ENCODE data around the gene TWF2.

TWF2 gene

DNA sequence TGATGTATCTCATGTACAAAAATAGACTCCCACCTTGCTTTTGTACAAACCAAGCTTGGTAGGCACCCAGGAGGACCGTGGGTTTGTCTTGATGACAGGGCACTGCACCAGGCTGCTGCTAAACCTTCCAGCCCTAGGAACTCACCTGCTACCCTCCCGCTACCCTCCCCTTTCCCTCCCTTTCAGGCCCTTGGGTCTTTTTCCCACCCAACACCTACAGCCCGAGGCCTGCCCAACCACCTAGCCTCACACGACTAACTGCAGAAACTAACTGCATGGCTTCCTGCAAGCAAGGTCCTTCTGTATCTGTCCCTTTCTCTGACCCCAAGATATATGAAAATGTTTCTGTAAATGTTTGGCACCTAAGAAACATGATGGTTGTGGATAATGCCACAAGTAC, 17.7 kb upstream of the TWF2 start:
- no peak for DNase-seq

DNA sequence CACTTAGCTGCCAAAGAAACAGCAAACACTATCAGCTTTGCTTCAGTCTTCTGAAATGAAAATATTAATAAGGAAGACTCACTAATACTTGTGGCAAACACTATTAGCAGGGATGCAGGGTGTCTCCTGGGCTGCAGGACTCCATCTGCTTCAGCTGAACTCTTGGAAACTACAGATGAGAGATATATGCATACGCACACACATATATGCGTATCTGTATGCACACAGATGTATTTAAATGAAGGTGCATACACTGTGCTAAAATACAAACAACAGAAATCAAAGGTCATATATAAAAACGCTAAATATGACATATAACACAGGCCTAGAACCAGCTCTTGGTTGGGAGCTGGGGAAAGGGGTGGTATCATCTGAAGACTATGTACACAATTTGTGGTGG, 17.2 kb upstream of the TWF2 start:
- DNase-seq: no peak

DNA sequence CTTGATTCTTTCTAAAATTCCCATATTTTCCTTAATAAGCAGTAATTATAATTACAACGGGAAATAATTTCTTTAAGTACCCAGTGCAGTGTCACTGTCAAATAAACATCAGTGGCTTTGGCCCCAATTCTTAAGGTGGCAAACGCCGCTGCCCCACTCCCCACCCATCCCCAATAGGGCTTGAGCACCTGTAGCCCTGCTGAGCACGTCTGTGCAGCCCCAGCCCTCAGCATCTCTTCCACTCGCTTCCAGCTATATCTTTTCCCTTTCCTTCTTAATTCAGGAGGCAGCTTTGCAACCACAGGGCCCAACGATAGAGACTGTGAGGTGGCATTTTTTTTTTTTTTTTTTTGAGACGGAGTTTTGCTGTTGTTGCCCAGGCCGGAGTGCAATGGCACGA, 15.7 kb upstream of the TWF2 start:
- DNase-seq: no peak

DNA sequence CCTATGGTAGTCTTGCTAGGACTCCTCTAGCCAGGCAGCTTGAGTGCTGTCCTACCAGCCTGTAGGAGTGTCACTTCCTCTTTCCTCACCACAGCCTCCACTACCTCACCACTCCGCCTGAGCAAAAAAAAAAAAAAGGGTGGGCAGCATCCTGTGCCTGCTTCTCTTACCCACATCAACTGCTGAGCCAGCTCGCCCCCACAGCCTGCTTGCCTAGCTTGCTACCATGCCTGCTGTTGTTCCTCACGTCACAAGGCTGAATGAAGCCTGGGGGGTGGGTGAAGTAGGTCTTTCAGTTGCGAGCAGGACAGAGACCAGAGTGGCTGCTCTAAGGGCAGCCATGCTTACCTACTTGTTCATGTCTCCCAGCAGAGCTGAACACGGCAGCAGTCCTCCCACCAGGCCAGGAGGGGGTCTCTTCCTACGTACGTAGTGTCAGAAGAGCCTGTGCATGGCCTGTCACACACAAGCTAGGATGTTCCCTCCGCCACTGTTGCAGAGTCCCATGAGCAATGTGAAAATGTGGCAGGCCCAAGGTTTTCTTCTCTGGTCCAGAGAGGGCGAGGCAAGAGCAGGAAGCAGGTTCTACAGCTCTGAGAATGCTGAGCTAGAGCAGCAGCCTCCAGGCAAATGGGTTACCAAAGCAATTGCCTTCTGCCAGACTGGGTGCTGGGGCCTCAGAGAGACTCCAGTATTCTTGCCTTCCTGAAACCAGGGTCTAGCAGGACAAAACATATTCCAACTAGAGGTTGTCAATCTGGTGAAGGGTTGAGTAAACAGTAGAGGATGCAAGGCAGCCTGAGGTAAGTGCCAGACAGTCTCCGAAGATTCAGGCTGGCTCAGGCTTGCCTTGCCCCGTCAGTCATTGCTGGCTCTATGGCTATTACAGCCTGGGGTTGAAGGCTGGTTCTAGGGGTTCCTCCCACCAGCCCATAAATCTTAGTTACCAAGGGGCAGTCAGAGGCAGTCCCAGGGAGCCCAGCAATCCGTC, 14.7 kb upstream of the TWF2 start:
- DNase-seq: peak; percentile 80 to 82

DNA sequence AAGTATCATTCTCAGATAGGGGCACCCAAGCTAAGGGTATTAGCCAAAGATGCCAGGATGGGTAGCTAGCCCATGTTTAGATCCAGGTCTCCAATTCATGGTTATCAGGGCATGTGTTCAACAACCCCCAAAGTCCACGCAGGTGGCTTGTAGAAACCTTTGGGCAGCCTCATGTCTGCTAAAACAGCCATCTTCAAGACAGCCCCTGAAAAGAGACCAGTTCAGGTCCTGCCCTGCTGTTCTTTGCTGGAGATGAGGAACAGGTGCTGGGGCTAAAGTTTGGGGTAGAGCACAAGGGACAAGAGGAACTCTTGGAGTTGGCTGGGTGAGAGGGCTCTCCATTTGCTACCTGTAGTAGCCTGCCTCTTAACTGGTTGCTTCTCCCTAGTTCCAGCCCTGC, 11.2 kb upstream of the TWF2 start:
- DNase-seq: no peak

DNA sequence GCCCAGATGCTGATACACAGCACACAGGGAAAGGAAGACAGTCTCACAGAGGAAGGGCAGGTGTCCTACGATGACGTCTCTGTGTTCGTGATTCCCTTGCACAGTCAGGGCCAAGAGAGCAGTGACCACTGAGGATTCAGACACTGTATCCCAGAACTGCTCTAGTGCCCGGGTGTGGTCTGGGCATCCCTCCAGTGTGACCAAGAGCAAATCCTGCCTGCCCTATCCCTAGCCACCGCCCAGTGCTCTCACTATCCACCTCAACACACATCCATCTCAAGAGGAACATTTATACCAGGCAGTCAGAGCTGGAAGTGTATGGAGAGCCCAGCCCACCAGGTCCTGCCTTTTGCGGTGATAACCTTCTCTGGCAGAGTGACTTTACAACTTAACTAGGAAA, 10.7 kb upstream of the TWF2 start:
- no peak for DNase-seq

DNA sequence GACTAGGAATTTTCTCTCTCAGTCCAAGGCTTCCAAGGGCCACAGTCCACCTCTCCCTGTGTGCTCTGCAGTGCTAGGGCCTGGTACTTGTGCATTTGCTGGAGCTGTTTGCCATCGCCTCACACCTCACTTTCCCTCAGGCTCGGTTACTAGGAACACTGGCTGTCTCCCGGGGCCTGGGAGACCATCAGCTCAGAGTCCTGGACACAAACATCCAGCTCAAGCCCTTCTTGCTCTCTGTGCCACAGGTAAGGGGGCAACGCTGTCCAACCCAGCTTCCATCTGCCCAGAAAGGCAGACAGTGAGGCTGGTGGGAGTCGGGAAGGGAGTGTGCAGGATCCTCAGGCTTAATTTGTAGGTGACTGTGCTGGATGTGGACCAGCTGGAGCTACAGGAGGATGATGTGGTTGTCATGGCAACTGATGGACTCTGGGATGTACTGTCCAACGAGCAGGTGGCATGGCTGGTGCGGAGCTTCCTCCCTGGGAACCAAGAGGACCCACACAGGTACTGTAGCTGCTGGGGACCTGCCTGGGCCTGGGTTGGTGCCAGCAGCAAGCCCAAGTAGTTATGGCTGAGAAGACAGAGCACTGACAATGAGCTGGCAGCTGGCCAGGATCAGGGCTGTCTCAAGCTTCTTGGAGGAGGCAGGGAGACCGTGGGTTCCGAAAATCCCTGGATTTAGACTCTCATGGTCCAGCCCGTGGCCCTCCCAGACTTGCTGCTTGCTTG, 10.0 kb upstream of the TWF2 start:
- DNase-seq: no peak

DNA sequence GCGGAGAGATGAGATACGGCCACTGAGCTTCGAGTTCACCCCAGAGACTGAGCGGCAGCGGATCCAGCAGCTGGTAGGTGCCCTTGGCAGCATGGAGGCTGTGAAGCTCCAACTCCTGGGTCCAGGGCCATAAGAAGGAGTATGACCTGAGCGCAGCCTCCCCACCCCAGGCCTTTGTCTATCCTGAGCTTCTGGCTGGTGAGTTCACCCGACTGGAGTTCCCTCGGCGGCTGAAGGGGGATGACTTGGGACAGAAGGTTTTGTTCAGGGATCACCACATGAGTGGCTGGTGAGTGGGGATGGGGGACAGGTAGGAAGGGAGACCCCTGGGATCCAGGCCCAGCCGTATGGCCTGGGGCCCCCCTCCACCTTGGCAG, 9.2 kb upstream of the TWF2 start:
- peak in 1 of 2 donors; percentile 4 for DNase-seq

DNA sequence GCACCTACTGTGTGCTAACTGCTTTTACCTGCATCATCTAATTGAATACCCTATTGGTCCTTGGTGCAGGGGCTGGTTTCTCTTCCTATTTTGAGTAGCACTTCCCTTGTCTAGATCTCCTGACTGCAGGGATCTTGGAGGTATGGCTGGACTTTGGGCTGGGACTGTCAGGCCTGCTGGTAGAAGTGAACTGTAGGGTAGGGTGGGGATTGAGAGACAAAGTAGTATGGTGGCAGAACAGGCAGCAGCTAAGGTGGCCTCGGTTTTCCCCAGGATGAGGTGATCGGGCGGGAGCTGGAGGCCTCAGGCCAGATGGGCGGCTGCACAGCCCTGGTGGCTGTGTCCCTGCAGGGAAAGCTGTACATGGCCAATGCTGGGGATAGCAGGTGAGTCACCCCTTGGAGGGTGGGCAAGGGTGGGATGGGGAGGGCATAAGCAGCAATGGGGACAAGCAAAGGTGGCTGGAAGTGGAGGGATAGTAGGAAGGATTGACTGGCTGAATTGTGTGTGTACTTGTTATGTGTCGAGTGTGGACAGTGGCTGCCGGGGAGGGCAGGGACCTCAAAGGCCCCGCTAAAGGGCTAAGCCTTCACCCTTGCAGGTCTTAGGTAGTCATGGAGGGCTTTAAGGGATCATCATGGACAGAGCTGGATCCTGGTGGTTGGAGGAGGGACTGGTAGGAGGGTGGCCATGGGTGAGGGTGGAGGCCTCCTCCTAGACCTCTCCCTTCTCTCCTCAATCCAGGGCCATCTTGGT, 8.6 kb upstream of the TWF2 start:
- DNase-seq: peak in 1 of 2 donors; percentile 5

DNA sequence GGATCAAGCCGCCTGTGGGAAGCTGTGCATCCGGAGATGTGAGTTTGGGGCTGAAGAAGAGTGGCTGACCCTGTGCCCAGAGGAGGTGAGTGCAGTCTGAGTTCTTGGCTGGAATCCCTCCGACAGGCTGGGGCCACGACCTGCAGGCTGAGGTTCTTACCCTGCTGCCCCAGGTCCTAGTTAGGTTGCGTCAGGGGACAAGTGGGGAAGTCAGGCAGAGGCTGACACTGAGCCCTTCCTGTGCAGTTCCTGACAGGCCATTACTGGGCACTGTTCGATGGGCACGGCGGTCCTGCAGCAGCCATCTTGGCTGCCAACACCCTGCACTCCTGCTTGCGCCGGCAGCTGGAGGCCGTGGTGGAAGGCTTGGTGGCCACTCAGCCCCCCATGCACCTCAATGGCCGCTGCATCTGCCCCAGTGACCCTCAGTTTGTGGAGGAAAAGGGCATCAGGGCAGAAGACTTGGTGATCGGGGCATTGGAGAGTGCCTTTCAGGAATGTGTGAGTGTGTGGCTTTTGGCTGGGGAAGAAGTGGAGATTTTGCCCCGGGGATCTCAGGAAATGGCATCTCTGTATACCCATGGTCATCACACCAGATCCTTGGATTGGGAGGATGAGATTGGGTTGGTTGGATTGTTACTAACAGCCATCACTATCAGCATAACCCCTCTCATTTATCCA, 7.9 kb upstream of the TWF2 start:
- DNase-seq: peak in 1 of 2 donors; percentile 27

DNA sequence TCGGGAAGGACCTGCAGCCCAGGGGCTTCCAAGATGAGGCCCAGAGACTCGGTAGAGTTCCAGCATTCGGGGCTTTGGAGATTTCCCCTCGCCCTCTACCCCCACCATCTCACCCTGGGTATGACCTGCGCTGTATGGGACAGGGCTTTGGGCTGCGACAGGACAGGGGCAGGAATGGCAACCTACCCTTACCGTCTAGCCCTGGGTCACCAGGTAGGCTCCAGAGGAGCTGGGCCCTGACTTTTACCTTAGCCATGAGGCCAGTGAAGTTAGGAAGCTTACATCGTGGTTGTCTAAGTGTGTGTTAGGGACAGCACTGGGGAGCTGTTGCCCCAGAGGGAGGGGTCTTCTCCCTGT, 7.3 kb upstream of the TWF2 start:
- DNase-seq: no peak

DNA sequence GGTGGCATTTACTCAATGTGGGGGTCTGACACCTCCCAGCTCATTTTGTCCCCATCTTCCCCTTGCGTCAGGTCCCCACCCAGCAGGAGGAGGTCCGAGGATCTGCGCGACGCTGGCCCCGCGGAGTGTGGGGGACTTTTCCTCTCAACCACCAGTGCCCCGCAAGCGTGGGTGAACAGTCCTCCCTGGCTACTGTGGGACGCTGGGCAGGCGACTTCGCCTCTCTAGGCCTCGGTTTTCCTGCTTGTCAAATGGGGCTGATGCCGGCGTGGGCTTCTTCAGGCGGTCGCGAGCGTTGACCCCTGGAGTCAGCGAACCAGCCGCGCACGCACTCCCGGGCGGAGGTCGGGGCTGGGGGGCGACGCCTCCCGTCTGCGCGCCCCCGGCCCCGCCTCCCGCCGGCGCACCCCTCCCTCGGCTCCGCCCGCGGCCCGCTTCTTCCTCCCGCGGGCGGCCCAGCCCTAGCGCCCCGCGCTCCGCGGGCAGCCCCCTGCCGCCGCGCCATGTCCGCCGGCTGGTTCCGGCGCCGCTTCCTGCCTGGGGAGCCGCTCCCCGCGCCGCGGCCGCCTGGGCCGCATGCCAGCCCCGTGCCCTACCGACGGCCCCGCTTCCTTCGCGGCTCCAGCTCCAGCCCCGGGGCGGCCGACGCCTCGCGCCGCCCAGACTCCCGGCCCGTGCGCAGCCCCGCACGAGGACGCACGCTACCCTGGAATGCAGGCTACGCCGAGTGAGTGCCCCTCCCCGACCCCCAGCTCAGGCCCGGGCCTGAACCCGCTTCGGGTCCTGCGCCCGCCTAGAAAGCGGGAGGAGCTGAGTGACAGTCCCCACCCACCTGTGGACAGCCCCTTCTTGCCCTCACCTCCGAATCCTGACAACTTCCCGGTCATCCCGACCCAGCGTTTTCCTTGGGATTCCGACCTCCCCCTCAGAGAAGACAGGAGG, 6.6 kb upstream of the TWF2 start, which contains the start of gene PPM1M:
Gene PPM1M (plus strand): TSS at position 438 of the 942 bp plus-strand sequence. CDS start 66 bp downstream, at position 504.
- peak; percentile 53 to 56 for DNase-seq

DNA sequence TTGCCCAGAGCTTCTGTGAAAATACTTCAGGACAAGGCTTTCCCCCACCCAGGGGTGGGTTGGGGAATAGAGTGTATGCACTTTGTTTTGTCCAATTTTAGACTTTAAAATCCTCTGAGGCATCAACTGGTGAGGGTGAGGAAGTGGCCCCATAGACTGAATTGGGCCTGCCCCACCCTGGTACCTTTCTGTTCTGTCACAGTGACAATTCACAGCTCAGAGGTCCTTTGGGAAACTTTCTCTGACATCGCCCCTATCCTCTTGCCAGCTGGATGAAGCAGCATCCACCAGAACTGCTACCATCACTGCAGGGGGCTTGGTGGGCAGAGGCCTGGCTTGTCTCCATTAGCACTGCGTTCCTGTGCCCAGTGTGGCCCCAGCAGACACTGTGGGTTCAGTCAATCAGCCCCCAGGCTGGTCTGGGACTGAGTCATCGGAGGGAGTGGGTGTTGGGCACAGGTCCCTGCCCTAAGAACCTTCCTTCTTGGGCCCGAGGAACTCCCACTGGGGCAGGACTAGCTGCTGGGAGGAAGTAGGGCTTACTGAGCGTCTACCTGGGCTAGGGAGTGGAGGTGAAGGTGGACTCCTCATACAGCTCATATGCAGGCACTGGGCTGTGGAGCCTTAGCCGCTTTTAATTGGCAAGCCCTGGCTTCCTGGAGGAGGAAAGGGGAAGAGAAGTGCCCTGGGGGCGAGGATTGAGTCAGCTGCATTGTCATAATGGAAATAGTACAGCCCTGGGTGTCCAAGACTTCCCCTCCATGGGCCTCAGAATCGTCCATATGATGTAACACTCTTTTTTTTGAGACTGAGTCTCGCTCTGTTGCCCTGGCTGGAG, 5.1 kb upstream of the TWF2 start:
- peak; percentile 49 to 57 for DNase-seq

DNA sequence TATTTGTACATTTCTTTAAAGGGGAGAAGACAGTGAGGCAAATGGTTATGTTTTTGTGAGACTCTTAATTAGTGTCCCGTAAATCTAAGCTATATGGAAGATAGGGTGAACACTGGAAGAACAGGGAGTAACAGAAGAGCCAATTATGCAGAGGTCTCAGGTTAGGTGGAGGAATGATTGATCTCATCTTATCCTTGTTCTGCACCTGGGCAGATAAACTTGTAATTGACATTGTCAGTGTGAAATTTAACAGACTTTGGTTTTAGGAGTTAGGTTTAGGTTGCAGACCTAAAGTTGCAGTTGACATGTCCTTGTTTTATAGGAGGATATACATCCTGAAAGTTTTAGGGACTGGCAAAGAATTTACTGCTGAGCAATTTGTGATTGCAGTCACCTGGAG, 3.1 kb upstream of the TWF2 start:
- DNase-seq: no peak

DNA sequence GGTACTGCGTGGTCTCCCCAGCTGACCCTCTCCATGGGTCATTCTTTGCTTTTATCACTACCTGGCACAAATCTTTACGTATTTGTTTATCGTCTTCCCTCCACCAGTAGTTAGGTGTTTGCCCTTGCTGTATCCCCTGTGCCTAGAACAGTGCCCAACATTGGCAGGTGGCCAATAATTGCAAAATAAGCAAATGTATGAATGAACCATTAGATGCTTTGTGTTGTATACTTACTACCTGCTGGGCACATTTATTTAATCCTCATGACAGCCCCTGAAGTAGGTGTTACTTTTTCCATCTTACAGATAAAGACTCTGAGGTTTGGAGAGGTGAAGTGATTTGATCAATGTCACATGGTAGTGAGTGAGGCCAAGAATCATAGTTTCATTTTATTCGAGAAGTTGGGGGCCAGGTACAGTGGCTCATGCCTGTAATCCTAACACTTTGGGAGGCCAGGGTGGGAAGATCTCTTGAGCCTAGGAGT, 2.0 kb upstream of the TWF2 start:
- no peak for DNase-seq

DNA sequence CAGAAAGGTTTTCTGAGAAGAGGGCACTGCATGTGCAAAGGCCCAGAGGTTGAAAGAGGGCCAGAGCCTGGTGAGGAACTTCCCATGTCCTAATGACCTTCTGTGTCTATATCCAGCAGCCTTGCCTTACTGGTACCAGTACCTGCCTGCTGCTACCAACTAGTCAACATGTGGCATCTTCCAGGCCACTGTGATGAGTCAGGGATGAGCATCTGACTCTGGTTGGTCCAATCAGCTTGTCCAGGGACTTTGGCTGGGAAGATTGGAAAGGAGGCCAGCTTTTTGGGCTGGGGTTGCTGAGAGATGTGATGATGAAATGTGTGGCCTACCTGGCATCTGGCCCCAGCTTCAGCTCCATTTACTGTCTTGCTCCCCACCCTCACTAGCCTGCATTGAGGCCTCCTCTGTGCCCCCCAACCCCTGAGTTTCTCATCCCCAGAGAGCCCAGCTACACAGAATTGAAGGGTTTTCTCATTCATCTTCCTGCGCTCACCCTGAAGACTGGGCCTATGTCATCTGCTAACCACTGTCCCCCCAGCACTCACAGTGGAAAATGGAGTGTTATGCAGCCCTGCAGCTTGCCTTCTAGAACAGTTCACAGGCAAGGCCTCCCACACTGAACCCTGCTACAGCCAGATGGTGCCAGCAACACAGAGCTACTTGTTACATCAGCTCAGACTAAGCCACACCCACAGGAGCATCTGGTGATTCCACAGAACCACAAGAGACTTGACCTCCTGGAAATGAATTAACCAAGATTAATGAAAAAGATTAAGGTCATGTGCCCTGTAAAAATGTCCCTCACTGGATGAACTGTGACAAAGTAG, 1.3 kb upstream of the TWF2 start:
- DNase-seq: peak; percentile 61 to 62

DNA sequence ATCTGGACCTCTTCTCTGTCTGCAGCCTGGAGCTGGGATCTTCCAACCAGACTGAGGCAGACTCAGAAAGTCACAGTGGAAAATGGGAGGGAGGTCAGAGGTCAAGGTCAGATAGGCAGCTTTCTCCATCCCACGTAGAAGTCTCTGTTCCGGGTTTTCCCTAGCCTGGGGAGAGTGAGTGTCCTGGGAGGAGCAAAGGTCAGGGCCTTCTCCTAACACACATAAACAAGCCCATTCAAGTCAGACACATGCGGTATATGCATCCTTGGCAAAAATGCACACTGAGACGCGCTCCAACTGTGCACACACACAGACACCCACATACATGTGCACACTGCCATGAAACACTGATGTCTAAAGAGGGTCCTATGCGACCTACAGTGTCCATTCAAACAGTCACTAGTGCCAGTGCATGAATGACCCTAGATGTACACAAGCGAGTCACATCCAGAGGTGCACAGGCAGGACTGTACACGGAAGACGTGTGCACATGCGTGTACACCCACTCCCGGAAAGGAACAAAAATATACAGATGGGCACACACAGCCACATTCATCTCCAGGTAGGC, 681 bp downstream of the TWF2 start:
- no peak for DNase-seq

DNA sequence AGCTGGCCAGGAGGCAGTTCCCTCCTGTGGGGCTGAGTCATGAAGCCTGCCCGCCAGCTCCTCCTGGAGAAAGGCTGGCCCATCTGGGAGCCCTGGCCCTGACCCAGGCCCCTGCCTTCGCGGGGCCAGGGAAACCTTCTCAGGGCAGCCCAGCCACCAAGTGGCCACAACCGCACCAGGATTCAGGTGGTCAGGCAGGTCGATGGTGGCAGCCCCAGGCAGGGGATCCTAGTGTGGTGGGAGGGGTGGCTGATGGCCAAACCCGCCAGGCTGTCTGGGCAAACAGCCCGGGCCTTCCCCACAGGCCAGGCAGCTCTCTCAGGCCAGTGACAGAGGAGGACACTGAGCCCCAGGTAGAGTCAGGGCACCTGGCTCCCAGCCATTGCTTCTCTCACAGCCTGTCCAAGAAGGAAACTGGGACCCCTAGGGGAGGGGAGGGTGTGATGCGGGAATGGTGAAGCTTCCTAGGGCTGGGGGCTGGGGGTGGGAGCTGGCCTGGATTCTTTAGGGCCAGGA, 1.2 kb downstream of the TWF2 start:
- DNase-seq: no peak
